MM.1S (cell line): Measurements from ENCODE around the gene RDH5.

Experiments
- CTCF ChIP-seq: fragments of 300-600 bp; sonication (generic); IDR thresholded peaks from 2 replicates; pipeline ENCODE4 v1.5.1; 2016; ENCODE audit warnings: antibody characterized with exemption, low read length, mixed read lengths
- EZH2 ChIP-seq: fragments of 300-600 bp; sonication (generic); optimal IDR thresholded peaks from 2 replicates; pipeline ENCODE3; 2017; ENCODE audit warnings: low read depth, mild to moderate bottlenecking, antibody characterized with exemption, low read length, mixed read lengths

GRCh38 chr12:55696141-55696540 lies 24.1 kb upstream of the RDH5 start:
- TF ChIP-seq CTCF = no peak
- no peak for TF ChIP-seq EZH2
